HUDEP-2 (cell line): ENCODE results near the gene UNC93B1.

Experiments
- DNase-seq, 76 experiments: peaks; one replicate each; lab custom pipeline; 2025; ENCODE audit not compliant: unreplicated experiment in 76 of 76; lab: John Stamatoyannopoulos, UW

The UNC93B1 gene

DNA sequence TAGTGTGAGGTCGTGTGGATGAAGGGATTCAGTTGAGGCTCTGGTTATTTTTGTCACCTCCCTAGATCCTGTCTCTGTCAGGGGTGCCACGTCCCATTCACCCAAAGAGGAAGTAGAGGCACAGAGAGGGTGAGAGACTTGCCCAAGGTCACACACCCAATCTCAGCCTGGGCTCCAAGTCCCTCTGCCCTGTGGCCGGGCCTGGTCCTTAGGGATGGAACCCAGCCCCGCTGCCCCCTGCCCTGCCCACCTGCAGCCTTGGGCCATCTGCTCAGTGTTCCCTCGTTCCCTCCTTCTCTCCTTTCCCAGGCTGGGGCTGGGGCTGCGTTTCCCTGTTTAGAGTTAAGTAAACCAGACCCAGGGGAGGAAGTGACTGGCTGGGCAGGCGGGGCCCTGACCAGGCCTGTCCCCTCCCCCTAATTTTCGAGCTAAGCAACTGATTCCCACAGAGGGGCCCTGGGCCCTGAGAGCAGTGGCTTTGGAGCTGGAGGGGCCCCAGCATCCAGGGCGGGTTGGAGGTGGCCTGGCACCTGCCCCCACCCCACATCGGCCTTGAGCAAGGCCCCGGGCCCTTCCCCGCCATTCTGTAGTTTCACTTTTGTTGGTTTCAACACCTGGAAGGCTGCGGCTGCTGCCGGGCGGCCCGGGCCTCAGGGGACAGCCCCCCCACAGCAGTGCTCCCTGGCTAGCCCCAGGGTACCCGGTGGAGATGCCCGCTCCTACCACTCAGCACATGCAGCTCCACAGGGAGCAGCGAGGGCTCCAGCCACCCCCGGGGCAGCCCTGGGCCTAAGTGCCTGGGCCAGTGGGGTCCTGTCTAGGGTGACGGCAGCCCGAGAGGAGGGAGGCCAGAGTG is 36.4 kb upstream of the UNC93B1 start:
- DNase-seq = no peak

DNA sequence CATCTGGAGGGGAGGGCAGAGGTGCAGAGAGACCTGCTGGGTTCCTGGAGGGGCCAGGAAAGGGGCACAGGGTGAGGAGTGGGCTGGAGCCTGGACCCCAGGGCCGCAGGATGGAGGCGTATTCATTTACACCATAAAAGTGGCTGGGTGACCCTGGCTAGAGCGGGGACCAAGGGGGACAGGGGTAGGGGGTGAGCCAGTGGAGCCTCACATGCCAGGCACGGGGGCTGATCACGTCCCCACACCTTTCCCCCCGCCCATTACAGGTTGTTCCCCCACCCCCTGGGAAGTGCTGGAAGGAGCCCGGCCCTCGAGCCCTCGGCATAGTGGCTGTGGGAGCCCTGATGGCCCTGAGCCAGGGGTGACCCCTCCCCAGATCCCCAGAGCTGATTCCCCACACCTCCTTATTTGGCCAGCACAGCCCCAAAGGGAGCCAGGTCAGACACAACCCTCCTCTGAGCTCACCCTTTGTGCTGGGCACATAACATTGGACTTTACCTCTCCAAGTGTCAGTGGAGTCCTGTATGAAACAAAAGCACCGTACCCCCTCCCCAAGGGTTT is 35.7 kb upstream of the UNC93B1 start:
- DNase-seq = peak in 2 of 76 experiments; percentile 9 to 20

DNA sequence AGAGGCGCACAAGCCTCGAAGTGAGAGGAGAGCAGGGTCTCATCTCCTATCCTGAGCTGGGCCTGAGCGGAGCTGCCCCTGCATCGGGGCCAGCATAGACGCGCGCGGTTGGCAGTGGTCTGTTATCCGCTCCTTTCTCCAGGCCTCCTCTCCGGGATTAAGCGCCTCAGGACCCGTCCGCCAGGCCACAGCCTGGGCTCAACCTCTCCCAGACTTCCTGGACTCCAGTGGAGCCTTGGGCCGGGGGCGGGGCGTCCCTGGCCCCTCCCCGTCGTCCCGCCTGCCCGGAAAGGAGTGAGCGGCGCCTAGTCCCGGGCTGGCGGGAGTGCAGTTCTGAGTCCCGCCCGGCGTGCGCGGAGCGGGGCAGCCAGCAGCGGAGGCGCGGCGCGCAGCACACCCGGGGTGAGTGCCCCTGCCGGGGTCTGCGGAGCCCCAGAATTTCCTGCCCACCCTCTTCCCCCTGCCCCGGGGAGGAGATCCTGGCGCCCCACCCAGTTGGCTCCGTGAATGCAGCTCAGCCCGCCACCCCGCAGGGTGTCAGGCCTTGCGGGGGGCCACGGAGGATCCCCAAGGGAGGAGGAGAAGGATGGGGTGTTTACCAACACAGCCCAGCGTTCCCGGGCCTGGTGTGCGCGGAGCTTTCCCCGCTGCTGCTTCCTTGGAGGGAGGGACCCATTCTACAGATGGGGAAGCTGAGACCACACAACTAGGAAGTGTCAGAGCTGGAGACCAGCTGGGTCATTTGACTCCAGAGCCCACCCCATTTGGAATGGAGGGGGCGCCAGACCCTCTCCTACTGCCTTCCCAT is 35.0 kb upstream of the UNC93B1 start, which contains the start of gene TCIRG1:
TCIRG1 (plus strand) TSS at position 308 of the 808 bp plus-strand sequence. CDS start 2,247 bp downstream, outside the sequence.
- DNase-seq = peak in 71 of 76 experiments; percentile 11 to 82 (median 61)

DNA sequence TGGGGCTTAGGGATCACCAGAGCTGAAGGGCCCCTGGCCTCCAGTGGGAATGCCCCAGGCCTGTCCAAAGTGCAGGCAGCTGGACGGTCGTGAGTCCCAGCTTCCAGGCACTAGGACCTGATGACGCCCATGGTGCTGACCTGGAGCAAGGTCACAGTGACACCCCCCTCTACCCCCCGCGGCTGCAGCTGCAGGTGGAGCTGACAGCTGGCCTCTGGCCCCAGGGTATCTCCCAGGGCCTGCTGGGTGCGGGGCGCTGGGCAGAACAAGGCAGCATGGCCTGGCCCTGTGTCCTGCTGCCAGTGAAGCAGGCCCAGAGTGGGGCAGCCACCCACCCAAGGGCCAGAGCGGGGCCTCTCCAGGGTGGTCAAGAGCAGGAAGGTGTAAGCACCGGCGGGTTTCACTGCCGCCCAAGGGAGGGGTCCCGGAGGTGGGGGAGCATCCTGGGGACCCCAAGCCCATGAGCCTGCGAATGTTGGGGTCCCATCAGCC is 34.4 kb upstream of the UNC93B1 start:
- no peak for DNase-seq

DNA sequence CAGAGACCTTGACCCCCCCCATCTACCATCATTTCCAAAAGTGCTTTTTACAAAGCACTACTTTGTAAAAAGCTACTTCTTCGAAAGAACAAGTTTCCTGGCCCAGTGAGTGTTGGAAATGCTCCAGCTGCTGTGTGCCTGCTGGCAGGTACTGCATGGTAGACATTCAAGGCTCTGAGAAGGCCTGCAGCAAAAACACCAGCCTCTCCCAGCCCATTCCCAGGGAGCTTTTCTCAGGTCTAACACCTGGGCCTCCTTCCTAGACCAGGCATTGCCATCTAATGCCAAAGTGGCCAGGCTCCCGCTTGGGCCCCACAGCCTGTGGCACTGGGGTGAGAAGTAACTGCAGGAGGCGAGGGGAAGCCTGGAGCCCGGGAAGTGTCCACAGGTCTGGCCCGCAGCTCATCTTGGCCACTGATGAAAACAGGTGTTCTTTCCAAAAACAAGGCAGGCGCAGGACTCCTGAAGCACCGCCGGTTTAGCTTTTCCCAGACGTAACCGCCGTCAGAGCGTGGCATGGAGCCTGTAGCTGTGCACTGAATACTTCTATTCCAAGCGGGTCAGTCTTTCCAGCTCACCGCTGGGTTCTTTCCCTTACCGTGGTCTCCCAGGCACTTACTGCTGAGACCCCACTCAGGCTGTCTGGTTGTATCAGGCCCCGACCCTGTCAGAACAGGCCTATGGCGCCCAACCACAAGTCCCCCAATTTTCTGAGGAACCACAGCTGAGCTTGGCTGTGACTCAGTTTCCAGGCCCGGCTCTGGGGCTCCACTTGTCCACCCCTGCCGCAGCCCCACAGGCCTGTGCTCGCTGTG is 33.7 kb upstream of the UNC93B1 start:
- DNase-seq = peak in 2 of 76 experiments; percentile 17 to 18

GRCh38 chr11:68036717-68037239 is 32.9 kb upstream of the UNC93B1 start:
- DNase-seq = no peak

GRCh38 chr11:68036141-68036716 is 32.3 kb upstream of the UNC93B1 start:
- DNase-seq = no peak

DNA sequence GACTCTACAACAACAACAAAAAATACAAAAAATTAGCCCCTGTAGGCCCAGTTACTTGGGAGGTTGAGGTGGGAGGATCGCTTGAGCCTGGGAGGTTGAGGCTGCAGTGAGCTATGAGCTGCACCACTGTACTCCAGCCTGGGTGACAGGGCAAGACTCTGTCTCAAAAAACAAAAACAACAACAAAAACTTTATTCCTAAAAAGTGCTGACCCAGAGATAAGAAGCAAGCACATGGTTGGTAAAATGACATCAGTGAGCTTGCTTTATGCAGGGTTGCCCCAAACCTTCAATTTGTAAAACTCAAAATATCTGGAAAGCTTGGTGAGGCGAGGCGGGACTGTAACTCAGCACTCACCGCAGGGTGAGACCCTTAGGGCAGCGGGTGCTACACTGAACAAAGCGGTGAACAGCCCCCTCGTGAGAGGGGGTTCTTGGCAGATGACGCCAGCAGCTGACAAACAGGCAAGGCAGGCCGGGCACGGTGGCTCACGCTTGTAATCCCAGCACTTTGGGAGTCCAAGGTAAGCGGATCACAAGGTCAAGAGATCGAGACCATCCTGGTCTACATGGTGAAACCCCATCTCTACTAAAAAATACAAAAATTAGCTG is 31.5 kb upstream of the UNC93B1 start:
- no peak for DNase-seq

DNA sequence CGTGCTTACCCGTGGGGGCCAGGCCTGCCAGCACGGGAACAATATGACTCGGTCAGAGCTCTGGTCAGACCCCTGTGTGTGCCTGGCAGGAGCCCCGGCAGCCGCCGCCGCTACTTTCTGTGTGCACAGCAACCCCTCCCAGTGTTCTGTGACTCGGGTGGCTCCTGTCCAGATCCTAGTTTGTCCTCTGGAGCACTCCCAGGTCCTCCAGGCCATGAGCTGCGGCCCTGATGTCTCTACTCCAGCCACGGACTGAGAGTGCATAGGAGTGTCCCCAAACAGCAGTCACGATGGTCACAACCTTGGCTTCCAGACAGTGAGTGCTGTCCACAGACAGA is 29.8 kb upstream of the UNC93B1 start:
- no peak for DNase-seq

GRCh38 chr11:68032997-68033707 is 29.3 kb upstream of the UNC93B1 start:
- no peak for DNase-seq

- no peak for DNase-seq
Measured at GRCh38 chr11:68032003-68032402, 28.1 kb upstream of the UNC93B1 start.

DNA sequence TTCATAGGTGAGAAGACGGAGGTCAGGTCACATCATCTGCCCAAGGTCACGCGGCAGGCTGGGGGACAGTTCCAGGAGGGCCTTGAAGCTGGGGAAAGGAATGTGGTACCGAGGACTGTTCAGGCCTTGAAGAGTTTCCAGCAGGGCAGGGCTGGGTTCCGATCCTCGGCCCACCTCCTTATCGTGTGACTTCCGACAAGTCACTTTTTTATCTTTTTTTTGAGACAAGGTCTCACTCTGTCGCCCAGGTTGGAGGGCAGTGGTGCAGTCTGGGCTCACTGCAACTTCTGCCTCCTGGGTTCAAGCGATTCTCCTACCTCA is 27.2 kb upstream of the UNC93B1 start:
- peak in 42 of 76 experiments; percentile 14 to 67 (median 38) for DNase-seq

DNA sequence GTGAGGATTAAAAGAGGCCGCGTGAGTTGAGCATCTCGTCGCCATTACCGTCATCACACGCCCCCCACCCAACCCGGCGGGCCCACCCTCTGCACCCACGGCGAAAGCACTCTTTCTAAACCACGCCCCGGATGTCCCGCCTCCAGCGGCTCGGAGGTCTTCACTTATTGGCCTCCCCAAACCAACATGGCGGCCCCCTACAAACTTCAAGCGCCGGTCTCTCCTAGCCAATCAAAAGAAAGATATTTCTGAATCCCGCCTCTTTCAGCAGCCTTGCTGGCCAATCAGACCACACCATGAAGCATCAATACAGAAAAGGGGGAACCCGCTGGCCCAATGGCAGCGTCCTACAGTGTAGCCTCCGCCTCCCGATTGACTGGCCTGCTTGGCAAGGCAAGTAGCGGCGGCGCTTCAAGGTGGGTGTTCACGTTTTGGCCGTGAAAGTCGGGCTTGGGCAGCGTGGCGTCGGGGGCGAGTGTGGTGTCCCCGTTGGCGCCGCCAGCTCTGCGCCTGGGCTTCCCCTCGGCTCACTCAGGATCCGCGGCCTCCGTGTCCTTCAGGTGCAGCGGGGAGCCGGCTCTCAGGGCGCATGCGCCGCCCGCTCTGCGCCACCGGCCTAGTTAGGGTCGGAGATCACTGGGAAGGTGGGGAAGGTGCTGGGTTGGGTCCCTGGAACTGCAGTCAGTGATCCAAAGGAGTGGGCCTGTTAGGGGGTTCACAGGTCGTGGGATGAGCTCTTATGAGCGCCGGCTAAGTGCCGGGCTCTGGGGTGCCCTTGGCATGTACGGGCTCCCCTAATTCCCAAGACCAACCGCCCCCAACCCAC is 26.6 kb upstream of the UNC93B1 start, which contains the start of gene NDUFS8:
NDUFS8 (plus strand) TSS at position 364 of the 826 bp plus-strand sequence. CDS start 1,471 bp downstream, outside the sequence.
- DNase-seq = peak; percentile 70 to 99 (median 96)

DNA sequence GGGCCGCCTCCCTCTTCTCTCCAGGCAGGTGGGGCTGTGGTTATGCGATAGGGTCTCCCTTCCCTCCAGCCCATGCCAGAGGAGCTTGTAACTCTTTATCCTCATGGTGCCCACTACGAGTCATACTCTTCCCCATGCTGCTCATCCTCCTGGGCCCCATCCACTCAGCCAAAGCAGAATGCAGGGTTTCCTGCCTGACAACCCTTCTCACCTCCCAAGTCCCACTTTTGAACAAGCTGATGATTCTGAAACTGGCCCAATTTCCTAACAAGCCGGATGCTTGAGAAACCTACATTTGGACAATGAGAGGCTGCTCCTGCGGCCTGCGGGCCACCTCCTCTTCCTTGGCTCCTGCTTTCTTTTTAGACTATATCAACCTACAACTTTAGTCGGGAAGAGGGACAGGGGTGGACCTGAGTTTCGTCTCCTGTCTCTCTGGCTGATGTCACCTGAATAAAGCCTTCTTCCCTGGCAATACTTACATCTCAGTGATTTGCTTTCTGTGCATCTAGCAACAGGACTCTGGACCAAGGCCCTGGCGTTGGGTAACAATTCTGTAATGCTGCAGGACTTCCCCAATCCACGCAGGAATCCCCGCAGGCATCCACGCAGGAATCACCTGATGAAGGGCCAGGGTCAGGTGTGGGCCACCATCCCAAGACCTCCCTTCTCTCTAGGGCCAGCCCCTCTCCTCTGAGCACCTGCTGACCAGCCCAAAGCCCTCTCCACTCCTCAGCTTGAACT is 25.1 kb upstream of the UNC93B1 start:
- DNase-seq = no peak

DNA sequence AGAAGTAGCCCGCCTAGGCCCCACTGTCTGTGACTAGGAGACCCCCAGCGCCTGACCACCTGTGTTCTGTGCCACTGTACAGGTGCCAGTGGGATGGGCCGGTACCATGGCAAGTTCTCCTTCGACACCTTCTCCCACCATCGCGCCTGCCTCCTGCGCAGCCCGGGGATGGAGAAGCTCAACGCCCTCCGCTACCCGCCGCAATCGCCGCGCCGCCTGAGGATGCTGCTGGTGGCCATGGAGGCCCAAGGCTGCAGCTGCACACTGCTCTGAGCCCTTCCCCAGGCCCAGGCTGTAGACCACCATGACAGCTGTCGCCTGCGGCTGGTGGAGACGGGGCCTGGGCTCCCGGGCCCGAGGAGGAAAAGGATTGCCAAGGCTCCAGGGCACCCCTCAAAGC is 23.8 kb upstream of the UNC93B1 start:
- no peak for DNase-seq

DNA sequence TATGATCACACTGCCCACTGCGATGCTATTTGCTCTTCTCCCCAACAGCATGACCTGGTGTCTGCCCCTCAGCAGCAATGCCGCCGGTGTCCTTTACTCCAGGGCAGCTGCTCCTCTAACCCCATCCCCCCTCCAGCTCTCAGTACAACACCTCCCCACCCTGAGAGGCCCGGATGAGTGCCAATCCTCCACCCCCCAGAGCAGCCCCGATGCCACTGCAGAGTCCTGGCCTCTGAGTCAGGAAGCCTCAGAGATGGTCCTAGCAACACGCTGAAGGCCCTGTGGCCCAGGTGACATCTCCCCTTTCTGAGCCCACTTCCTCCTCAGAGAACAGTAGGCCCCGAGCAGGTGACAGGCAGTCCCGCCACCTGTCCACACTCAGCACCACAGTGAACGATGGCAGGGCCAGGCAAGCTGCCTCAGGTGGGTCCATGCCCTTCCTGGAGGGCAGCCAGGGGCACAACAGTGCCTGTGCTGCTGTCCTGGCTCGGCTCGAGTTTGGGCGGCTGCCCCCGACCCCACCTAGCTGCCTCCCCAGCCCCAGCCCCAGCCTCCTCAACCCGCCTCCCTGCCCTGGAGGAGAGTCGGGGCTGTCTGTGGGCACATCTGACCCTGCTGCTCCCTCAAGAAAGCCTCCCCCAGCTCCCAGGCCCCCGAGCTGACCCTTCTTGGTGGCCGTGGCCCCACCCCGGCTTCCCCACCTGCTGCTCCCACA is 22.7 kb upstream of the UNC93B1 start:
- DNase-seq = no peak
